ENCODE results near the gene CHDH.

GRCh38 chr3:53768478-53769459, 77.5 kb downstream of the CHDH start:
- TF ChIP-seq EZH2 (IDR thresholded peaks at IDR 0.05; ENCODE audit: low read depth, unreplicated experiment) (no peak), CTCF (conservative IDR thresholded peaks at IDR 0.05; ENCODE audit: low read depth in 2 of 2) (no peak), POLR2AphosphoS5 (IDR thresholded peaks at IDR 0.05; ENCODE audit: low read depth) (no peak), REST (IDR thresholded peaks at IDR 0.05; ENCODE audit: unreplicated experiment) (no peak), ETS1 (IDR thresholded peaks at IDR 0.05) (no peak), ZNF331 (CRISPR knock-in tag; IDR thresholded peaks at IDR 0.05; ENCODE audit: low read depth) (no peak), EZH2phosphoT487 (IDR thresholded peaks at IDR 0.05; ENCODE audit: unreplicated experiment) (no peak), STAT1 (IDR thresholded peaks at IDR 0.05; ENCODE audit: unreplicated experiment) (no peak), NANOG (IDR thresholded peaks at IDR 0.05; ENCODE audit: borderline replicate concordance) (no peak), CREB1 (CRISPR knock-in tag; IDR thresholded peaks at IDR 0.05; ENCODE audit: low read depth) (no peak)
